ENCODE data around the gene LPP. TPM values are rescaled to one million over a fixed set of nuclear protein-coding genes. Genes with fewer than 3 reads are reported as not detected.

The LPP gene
- total and polyA plus RNA-seq, 4 donors: 11.1 to 219 (median 66.5) TPM

- Histone ChIP-seq H3K4me3 (no peak overlapping the region), H3K4me1 (ENCODE audit: control insufficient read depth in 5 of 5, insufficient read depth in 5 of 5, low read length in 5 of 5) (peaks cover 0 to 34% (median 0%) of the 10 kb centered on the region in 5 donors), H3K27me3 (ENCODE audit: control insufficient read depth in 3 of 3, insufficient read depth in 3 of 3, low read length in 2 of 3) (no peaks in the 10 kb centered on the region), H3K9ac (ENCODE audit: insufficient read depth in 1 of 2, low read length in 2 of 2) (no peak overlapping the region), H3K36me3 (ENCODE audit: control insufficient read depth in 4 of 4, insufficient read depth in 4 of 4, low read length in 4 of 4) (peaks cover 0 to 1% (median 0%) of the 10 kb centered on the region in 4 donors), H3K9me3 (ENCODE audit: control insufficient read depth in 4 of 4, insufficient read depth in 3 of 4, low read length in 3 of 4) (no peaks in the 10 kb centered on the region), H3K27ac (ENCODE audit: low read depth in 1 of 2, low read length in 1 of 2) (no peak overlapping the region)
- ATAC-seq (ENCODE audit: insufficient read depth, low FRiP score) (no peak), DNase-seq (no peak)
- TF ChIP-seq CTCF (IDR thresholded peaks at IDR 0.05; ENCODE audit: control extremely low read depth, extremely low read depth): no peak
- 59 to 65% methylated on average over 12 of the region's 12 CpGs for WGBS, 2 donors
These were observed 212.2 kb downstream of the LPP start for GRCh38 chr3:188365988-188366698.

GRCh38 chr3:188367678-188368077 is 213.7 kb downstream of the LPP start:
- no peak overlapping the region for H3K4me3 ChIP-seq
- peaks cover 0 to 30% (median 0%) of the 10 kb centered on the region in 5 donors for H3K4me1 ChIP-seq (ENCODE audit: control insufficient read depth in 5 of 5, insufficient read depth in 5 of 5, low read length in 5 of 5)
- H3K27ac ChIP-seq (ENCODE audit: low read depth in 1 of 2, low read length in 1 of 2): peak overlapping the region in 1 of 2 donors; percentile 21
- ATAC-seq (ENCODE audit: insufficient read depth, low FRiP score) (no peak), DNase-seq (no peak)
- no peaks in the 10 kb centered on the region for H3K27me3 ChIP-seq (ENCODE audit: control insufficient read depth in 3 of 3, insufficient read depth in 3 of 3, low read length in 2 of 3)
- no peaks in the 10 kb centered on the region for H3K9me3 ChIP-seq (ENCODE audit: control insufficient read depth in 4 of 4, insufficient read depth in 3 of 4, low read length in 3 of 4)
- WGBS, 2 donors: 97 to 98% methylated on average over 1 of the region's 1 CpG
- H3K36me3 ChIP-seq (ENCODE audit: control insufficient read depth in 4 of 4, insufficient read depth in 4 of 4, low read length in 4 of 4): peaks cover 0 to 1% (median 0%) of the 10 kb centered on the region in 4 donors
- no peak overlapping the region for H3K9ac ChIP-seq (ENCODE audit: insufficient read depth in 1 of 2, low read length in 2 of 2)
- no peak for TF ChIP-seq CTCF (IDR thresholded peaks at IDR 0.05; ENCODE audit: control extremely low read depth, extremely low read depth)

- Histone ChIP-seq H3K36me3 (ENCODE audit: control insufficient read depth in 4 of 4, insufficient read depth in 4 of 4, low read length in 4 of 4) (no peaks in the 10 kb centered on the region), H3K9ac (ENCODE audit: insufficient read depth in 1 of 2, low read length in 2 of 2) (no peak overlapping the region), H3K27ac (ENCODE audit: low read depth in 1 of 2, low read length in 1 of 2) (peak overlapping the region in 1 of 2 donors; percentile 60), H3K4me1 (ENCODE audit: control insufficient read depth in 5 of 5, insufficient read depth in 5 of 5, low read length in 5 of 5) (peaks cover 0 to 28% (median 0%) of the 10 kb centered on the region in 5 donors), H3K27me3 (ENCODE audit: control insufficient read depth in 3 of 3, insufficient read depth in 3 of 3, low read length in 2 of 3) (no peaks in the 10 kb centered on the region), H3K9me3 (ENCODE audit: control insufficient read depth in 4 of 4, insufficient read depth in 3 of 4, low read length in 3 of 4) (no peaks in the 10 kb centered on the region), H3K4me3 (no peak overlapping the region)
- DNase-seq (no peak), ATAC-seq (ENCODE audit: insufficient read depth, low FRiP score) (no peak)
- TF ChIP-seq CTCF (IDR thresholded peaks at IDR 0.05; ENCODE audit: control extremely low read depth, extremely low read depth): no peak
- WGBS, 2 donors: 96 to 100% methylated on average over 3 of the region's 3 CpGs
These were observed 215.6 kb downstream of the LPP start for GRCh38 chr3:188369526-188369925.
